ENCODE measurements around the gene GPC3.

DNA sequence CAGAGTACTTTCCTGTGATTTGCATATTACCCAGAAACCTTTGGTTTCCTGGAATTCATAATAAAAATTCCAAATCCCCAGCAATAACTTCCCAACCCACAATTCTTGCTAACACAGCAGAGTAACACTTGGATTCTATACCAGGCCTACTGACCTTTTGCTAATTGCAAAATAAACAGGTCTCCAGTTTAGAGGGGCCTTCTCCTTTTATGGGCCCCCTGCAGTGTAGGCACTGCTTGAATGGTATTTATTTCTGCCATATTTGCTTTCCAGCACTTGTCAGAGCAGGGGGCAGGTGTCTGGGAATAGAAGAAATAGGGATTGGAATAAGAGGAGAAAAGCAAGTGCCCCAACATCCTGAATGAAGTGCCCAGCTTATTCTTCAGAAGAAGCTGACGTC, 25.3 kb upstream of the GPC3 start:
- TF ChIP-seq, protein P1, sequence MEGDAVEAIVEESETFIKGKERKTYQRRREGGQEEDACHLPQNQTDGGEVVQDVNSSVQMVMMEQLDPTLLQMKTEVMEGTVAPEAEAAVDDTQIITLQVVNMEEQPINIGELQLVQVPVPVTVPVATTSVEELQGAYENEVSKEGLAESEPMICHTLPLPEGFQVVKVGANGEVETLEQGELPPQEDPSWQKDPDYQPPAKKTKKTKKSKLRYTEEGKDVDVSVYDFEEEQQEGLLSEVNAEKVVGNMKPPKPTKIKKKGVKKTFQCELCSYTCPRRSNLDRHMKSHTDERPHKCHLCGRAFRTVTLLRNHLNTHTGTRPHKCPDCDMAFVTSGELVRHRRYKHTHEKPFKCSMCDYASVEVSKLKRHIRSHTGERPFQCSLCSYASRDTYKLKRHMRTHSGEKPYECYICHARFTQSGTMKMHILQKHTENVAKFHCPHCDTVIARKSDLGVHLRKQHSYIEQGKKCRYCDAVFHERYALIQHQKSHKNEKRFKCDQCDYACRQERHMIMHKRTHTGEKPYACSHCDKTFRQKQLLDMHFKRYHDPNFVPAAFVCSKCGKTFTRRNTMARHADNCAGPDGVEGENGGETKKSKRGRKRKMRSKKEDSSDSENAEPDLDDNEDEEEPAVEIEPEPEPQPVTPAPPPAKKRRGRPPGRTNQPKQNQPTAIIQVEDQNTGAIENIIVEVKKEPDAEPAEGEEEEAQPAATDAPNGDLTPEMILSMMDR (IDR thresholded peaks at IDR 0.05) = no peak
- no peak for TF ChIP-seq POLR2A (IDR thresholded peaks at IDR 0.05)

All from stomach (tissue), 4 donors.